ENCODE measurements around the gene BRIP1. TPM values are rescaled to one million over a fixed set of nuclear protein-coding genes. Genes with fewer than 3 reads are reported as not detected.

The BRIP1 gene
- total RNA-seq, 1 donor from 2014 or later: 66.4 TPM

DNA sequence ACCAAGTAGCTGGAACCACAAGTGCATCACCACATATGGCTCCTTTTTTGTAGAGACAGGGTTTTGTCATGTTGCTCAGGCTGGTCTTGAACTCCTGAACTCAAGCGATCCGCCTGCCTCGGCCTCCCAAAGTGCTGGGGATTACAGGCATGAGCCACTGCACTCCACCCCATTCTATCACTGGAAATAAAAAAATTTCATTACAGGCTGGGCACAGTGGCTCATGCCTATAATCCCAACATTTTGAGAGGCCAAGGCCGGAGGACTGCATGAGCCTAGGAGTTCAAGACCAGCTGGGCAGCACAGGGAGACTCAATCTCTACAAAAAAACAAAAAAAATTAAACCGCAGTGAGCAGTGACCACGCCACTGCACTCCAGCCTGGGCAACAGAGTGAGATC, 60.1 kb downstream of the BRIP1 start:
- Mint-ChIP-seq H3K36me3 (peaks cover 3% of the 10 kb centered on the region), H3K4me3 (no peak overlapping the region), H3K27ac (no peak overlapping the region), H3K27me3 (ENCODE audit: insufficient read depth, low read depth) (no peaks in the 10 kb centered on the region), H3K4me1 (peaks cover 2% of the 10 kb centered on the region), H3K9me3 (no peaks in the 10 kb centered on the region)
- Histone ChIP-seq H2AFZ (replicated peaks) (no peak overlapping the region), H3F3A (ENCODE audit: low read depth) (no peaks in the 10 kb centered on the region), H3K9ac (no peak overlapping the region), H3K79me2 (ENCODE audit: low read depth) (no peaks in the 10 kb centered on the region), H3K4me2 (no peak overlapping the region), H4K20me1 (ENCODE audit: low read depth) (no peaks in the 10 kb centered on the region), H3K36me3 (peaks cover 5% of the 10 kb centered on the region), H3K4me1 (no peaks in the 10 kb centered on the region), H3K27me3 (no peaks in the 10 kb centered on the region), H3K27ac (no peak overlapping the region), H3K9me3 (ENCODE audit: low read depth) (no peaks in the 10 kb centered on the region), H3K4me3 (no peak overlapping the region)
- TF ChIP-seq, protein P1, sequence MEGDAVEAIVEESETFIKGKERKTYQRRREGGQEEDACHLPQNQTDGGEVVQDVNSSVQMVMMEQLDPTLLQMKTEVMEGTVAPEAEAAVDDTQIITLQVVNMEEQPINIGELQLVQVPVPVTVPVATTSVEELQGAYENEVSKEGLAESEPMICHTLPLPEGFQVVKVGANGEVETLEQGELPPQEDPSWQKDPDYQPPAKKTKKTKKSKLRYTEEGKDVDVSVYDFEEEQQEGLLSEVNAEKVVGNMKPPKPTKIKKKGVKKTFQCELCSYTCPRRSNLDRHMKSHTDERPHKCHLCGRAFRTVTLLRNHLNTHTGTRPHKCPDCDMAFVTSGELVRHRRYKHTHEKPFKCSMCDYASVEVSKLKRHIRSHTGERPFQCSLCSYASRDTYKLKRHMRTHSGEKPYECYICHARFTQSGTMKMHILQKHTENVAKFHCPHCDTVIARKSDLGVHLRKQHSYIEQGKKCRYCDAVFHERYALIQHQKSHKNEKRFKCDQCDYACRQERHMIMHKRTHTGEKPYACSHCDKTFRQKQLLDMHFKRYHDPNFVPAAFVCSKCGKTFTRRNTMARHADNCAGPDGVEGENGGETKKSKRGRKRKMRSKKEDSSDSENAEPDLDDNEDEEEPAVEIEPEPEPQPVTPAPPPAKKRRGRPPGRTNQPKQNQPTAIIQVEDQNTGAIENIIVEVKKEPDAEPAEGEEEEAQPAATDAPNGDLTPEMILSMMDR (IDR thresholded peaks at IDR 0.05): no peak
- TF ChIP-seq EZH2phosphoT487 (IDR thresholded peaks at IDR 0.05) (no peak), EZH2 (IDR thresholded peaks at IDR 0.05) (no peak)
- DNase-seq (ENCODE audit: low spot score): no peak

GRCh38 chr17:61799812-61800484, 63.4 kb downstream of the BRIP1 start:
- H3K4me1 ChIP-seq: no peaks in the 10 kb centered on the region
- no peak overlapping the region for H3K27ac Mint-ChIP-seq
- H3K4me3 Mint-ChIP-seq: no peak overlapping the region

DNA sequence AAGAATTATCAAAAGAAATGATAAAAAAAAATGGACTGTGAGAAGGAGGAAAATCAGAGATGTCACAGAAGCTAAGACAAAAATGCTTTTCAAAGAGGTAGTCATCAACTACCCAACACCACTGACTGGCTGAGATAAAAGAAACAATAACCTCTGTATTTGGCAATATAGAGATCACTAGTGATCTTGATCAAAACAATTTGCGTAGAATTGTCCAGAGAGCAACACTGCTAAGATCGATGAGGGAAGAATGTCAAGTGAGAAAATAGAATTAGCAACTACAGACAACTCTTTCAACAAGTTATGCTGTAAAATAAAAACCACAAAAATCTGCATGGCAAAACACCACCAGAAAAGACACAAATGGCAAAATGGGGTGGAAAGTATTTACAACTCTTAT, 66.0 kb downstream of the BRIP1 start:
- no peak for DNase-seq (ENCODE audit: low spot score)
- Histone ChIP-seq H3K36me3 (peaks cover 18% of the 10 kb centered on the region), H3K27me3 (no peaks in the 10 kb centered on the region), H3K4me2 (no peak overlapping the region), H3K27ac (no peak overlapping the region), H3K4me3 (no peak overlapping the region), H3F3A (ENCODE audit: low read depth) (no peaks in the 10 kb centered on the region), H3K9ac (no peak overlapping the region), H3K4me1 (no peaks in the 10 kb centered on the region), H4K20me1 (ENCODE audit: low read depth) (no peaks in the 10 kb centered on the region), H2AFZ (replicated peaks) (no peak overlapping the region), H3K79me2 (ENCODE audit: low read depth) (no peaks in the 10 kb centered on the region), H3K9me3 (ENCODE audit: low read depth) (no peaks in the 10 kb centered on the region)
- Mint-ChIP-seq H3K4me3 (no peak overlapping the region), H3K9me3 (no peaks in the 10 kb centered on the region), H3K36me3 (peaks cover 26% of the 10 kb centered on the region), H3K27me3 (ENCODE audit: insufficient read depth, low read depth) (no peaks in the 10 kb centered on the region), H3K27ac (no peak overlapping the region), H3K4me1 (no peaks in the 10 kb centered on the region)
- TF ChIP-seq EZH2 (IDR thresholded peaks at IDR 0.05) (no peak), EZH2phosphoT487 (IDR thresholded peaks at IDR 0.05) (no peak)
- TF ChIP-seq, protein P1 (IDR thresholded peaks at IDR 0.05): no peak

More at GRCh38 chr17:61799812-61800484, 63.4 kb downstream of the BRIP1 start:
- no peaks in the 10 kb centered on the region for H3F3A ChIP-seq (ENCODE audit: low read depth)
- H3K36me3 ChIP-seq: peaks cover 13% of the 10 kb centered on the region
- no peaks in the 10 kb centered on the region for H3K9me3 ChIP-seq (ENCODE audit: low read depth)
- no peaks in the 10 kb centered on the region for H3K79me2 ChIP-seq (ENCODE audit: low read depth)
- H3K27me3 Mint-ChIP-seq (ENCODE audit: insufficient read depth, low read depth): no peaks in the 10 kb centered on the region
- DNase-seq (ENCODE audit: low spot score): no peak
- no peak overlapping the region for H3K4me3 ChIP-seq
- H3K27ac ChIP-seq: no peak overlapping the region
- no peak overlapping the region for H2AFZ ChIP-seq (replicated peaks)
- no peaks in the 10 kb centered on the region for H3K4me1 Mint-ChIP-seq
- no peak overlapping the region for H3K4me2 ChIP-seq
- H3K9me3 Mint-ChIP-seq: no peaks in the 10 kb centered on the region
- no peak overlapping the region for H3K9ac ChIP-seq
- TF ChIP-seq EZH2phosphoT487 (IDR thresholded peaks at IDR 0.05): no peak
- TF ChIP-seq, protein P1 (IDR thresholded peaks at IDR 0.05): no peak
- no peak for TF ChIP-seq EZH2 (IDR thresholded peaks at IDR 0.05)
- H3K36me3 Mint-ChIP-seq: peaks cover 18% of the 10 kb centered on the region
- H4K20me1 ChIP-seq (ENCODE audit: low read depth): no peaks in the 10 kb centered on the region
- no peaks in the 10 kb centered on the region for H3K27me3 ChIP-seq
